SU-DHL-6 (cell line): ENCODE data around the gene NTM.

Experiments used
- H2AFZ ChIP-seq: fragments of 200-600 bp; sonication (generic); 2 replicates; pipeline ENCODE4 v1.6.1; 2014; ENCODE audit warnings: low read depth, mild to moderate bottlenecking, moderate library complexity, mixed read lengths, antibody characterized with exemption, low read length; ENCODE audit not compliant: severe bottlenecking
- H3F3A ChIP-seq: fragments of 200-600 bp; shearing (Covaris generic); 2 replicates; pipeline ENCODE4 v1.6.0; 2016; ENCODE audit warnings: antibody characterized with exemption, mild to moderate bottlenecking; ENCODE audit not compliant: insufficient read depth
- H3K27ac ChIP-seq: fragments of 200-600 bp; sonication (generic); 2 replicates; pipeline ENCODE4 v1.5.1; 2016; ENCODE audit warnings: low read depth, mild to moderate bottlenecking, low read length, moderate library complexity, mixed read lengths
- H3K27me3 ChIP-seq: fragments of 200-600 bp; sonication (generic), shearing (Covaris generic); 2 replicates; pipeline ENCODE4 v1.6.0; 2014; ENCODE audit warnings: mild to moderate bottlenecking, low read length
- H3K36me3 ChIP-seq: fragments of 200-600 bp; sonication (generic); 2 replicates; pipeline ENCODE4 v1.6.1; 2014; ENCODE audit warnings: mild to moderate bottlenecking, low read length, mixed read lengths
- H3K4me2 ChIP-seq: fragments of 300-600, 200-600 bp; shearing (Covaris generic), sonication (generic); 2 replicates; pipeline ENCODE4 v1.6.0; 2014; ENCODE audit warnings: low read length, low read depth, mild to moderate bottlenecking; ENCODE audit not compliant: poor library complexity, severe bottlenecking
- H3K4me3 ChIP-seq: fragments of 200-600 bp; sonication (generic); 2 replicates; pipeline ENCODE4 v1.5.1; 2014; ENCODE audit warnings: antibody characterized with exemption, low read length, mild to moderate bottlenecking, mixed read lengths; ENCODE audit not compliant: insufficient read depth, poor library complexity, severe bottlenecking
- H3K79me2 ChIP-seq: fragments of 200-600 bp; sonication (generic); 2 replicates; pipeline ENCODE4 v1.6.1; 2014; ENCODE audit warnings: mild to moderate bottlenecking, low read length, moderate library complexity; ENCODE audit not compliant: insufficient read depth
- H3K9ac ChIP-seq: fragments of 200-600 bp; sonication (generic); 2 replicates; pipeline ENCODE4 v1.7.0; 2014; ENCODE audit warnings: mild to moderate bottlenecking, low read length
- H3K9me2 ChIP-seq: fragments of 200-600 bp; sonication (generic); replicated peaks from 2 replicates; pipeline ENCODE4 v1.6.1; 2014; ENCODE audit warnings: low read length; ENCODE audit not compliant: insufficient read depth
- H3K9me3 ChIP-seq: fragments of 200-600 bp; sonication (generic); 2 replicates; pipeline ENCODE4 v1.6.1; 2014; ENCODE audit warnings: low read length, mixed read lengths; ENCODE audit not compliant: insufficient read depth
- H4K20me1 ChIP-seq: fragments of 200-600 bp; sonication (generic); 2 replicates; pipeline ENCODE4 v1.6.1; 2014; ENCODE audit warnings: low read depth, mild to moderate bottlenecking, antibody characterized with exemption, low read length, moderate library complexity, mixed read lengths
- EZH2phosphoT487 ChIP-seq: fragments of 200-600 bp; sonication (generic), shearing (Covaris generic); conservative IDR thresholded peaks from 2 replicates; pipeline ENCODE4 v1.6.1; 2018; ENCODE audit warnings: mild to moderate bottlenecking, antibody characterized with exemption, low read length, moderate library complexity, mixed read lengths
- TF ChIP-seq, protein P1 (sequence below): fragments of 200-600 bp; sonication (generic); IDR thresholded peaks from one replicate; pipeline ENCODE4 v1.5.1; 2017; ENCODE audit warnings: antibody characterized with exemption, mild to moderate bottlenecking, low read length, moderate library complexity; ENCODE audit not compliant: insufficient read depth, poor library complexity, severe bottlenecking

Gene NTM

DNA sequence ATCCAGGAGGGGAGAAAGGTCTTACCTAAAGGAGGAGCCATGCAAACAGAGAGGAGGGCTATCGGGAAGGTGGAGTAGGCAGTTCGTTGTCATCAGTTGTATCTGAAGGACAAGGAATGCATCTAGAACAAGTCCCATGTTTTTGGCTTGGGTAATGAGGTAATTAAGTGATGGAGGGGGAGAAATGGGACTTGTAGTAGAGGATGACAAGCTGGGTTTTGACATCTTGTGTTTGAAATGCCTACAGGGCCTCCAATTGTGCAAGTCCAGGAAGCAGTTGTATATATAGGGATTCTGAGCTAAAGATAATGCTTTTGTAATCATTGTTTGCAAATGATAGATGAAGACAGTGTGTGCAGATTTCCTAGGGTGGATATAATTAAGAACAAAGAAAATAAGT lies 622.8 kb downstream of the NTM start:
- H3K27me3 ChIP-seq = no peaks in the 10 kb centered on the region
- no peaks in the 10 kb centered on the region for H3F3A ChIP-seq
- H3K27ac ChIP-seq = no peak overlapping the region
- H2AFZ ChIP-seq = no peak overlapping the region
- H3K9me2 ChIP-seq = no peaks in the 10 kb centered on the region
- TF ChIP-seq, protein P1, sequence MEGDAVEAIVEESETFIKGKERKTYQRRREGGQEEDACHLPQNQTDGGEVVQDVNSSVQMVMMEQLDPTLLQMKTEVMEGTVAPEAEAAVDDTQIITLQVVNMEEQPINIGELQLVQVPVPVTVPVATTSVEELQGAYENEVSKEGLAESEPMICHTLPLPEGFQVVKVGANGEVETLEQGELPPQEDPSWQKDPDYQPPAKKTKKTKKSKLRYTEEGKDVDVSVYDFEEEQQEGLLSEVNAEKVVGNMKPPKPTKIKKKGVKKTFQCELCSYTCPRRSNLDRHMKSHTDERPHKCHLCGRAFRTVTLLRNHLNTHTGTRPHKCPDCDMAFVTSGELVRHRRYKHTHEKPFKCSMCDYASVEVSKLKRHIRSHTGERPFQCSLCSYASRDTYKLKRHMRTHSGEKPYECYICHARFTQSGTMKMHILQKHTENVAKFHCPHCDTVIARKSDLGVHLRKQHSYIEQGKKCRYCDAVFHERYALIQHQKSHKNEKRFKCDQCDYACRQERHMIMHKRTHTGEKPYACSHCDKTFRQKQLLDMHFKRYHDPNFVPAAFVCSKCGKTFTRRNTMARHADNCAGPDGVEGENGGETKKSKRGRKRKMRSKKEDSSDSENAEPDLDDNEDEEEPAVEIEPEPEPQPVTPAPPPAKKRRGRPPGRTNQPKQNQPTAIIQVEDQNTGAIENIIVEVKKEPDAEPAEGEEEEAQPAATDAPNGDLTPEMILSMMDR = no peak
- no peak for TF ChIP-seq EZH2phosphoT487
- no peak overlapping the region for H3K9ac ChIP-seq
- no peak overlapping the region for H3K4me3 ChIP-seq
- no peaks in the 10 kb centered on the region for H4K20me1 ChIP-seq
- H3K79me2 ChIP-seq = no peaks in the 10 kb centered on the region
- H3K4me2 ChIP-seq = no peak overlapping the region
- H3K9me3 ChIP-seq = no peaks in the 10 kb centered on the region
- H3K36me3 ChIP-seq = no peaks in the 10 kb centered on the region

DNA sequence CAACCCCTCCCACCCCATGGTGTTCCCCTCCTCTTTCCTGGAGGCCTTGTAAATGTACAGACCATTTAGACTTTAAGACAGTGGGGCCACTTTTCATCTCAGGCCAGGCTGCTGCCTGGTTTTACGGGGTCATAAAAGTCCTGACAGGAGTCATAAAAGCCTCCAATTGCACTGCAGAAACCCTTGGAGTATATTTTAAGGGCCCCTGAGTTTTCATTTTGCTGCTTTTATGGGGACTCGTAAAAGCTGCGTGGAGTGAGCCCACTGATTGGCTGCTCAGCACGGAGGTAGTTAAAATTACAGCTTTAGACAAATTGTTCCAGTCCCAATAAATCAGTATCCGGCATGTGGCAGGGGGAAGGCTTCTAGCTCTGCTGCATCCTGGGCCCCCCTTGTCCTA lies 627.6 kb downstream of the NTM start:
- H3K4me2 ChIP-seq = no peak overlapping the region
- H3F3A ChIP-seq = no peaks in the 10 kb centered on the region
- no peaks in the 10 kb centered on the region for H3K36me3 ChIP-seq
- no peaks in the 10 kb centered on the region for H4K20me1 ChIP-seq
- no peaks in the 10 kb centered on the region for H3K9me2 ChIP-seq
- no peak overlapping the region for H3K9ac ChIP-seq
- no peak overlapping the region for H3K4me3 ChIP-seq
- no peaks in the 10 kb centered on the region for H3K9me3 ChIP-seq
- no peaks in the 10 kb centered on the region for H3K79me2 ChIP-seq
- H2AFZ ChIP-seq = no peak overlapping the region
- H3K27ac ChIP-seq = no peak overlapping the region
- no peak for TF ChIP-seq EZH2phosphoT487
- TF ChIP-seq, protein P1 = no peak
- H3K27me3 ChIP-seq = no peaks in the 10 kb centered on the region

DNA sequence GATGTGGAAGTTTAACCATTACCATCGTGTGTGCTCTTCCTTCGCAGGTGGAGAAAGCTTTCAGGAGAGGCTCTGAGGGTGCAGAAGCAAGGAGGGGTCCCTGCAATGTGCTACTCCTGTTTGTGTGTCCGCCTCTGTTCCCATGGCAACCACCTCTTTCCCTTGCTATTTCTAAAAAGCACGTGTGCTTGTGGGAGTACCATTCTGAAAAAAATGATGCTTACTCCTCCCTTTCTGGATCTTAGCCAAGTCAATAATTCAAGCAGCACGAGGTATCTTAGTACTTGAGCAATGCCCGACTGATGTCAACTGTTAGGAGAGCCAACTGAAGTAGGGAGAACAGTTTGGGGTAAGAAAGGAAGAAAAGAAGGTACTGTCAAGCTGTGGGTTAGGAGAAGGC lies 628.7 kb downstream of the NTM start:
- Histone ChIP-seq H2AFZ (no peak overlapping the region), H3K36me3 (no peaks in the 10 kb centered on the region), H4K20me1 (no peaks in the 10 kb centered on the region), H3K27me3 (no peaks in the 10 kb centered on the region), H3K9ac (no peak overlapping the region), H3K9me2 (no peaks in the 10 kb centered on the region), H3K9me3 (no peaks in the 10 kb centered on the region), H3K27ac (no peak overlapping the region), H3K79me2 (no peaks in the 10 kb centered on the region), H3K4me3 (no peak overlapping the region), H3F3A (no peaks in the 10 kb centered on the region), H3K4me2 (no peak overlapping the region)
- TF ChIP-seq, protein P1 = no peak
- no peak for TF ChIP-seq EZH2phosphoT487
